K562 (cell line): Measurements from ENCODE around the gene LRRC3C. TPM values are rescaled to one million over a fixed set of nuclear protein-coding genes. Genes with fewer than 3 reads are reported as not detected.

ENCODE experiments used
- ARNT ChIP-seq, 2 experiments: fragments of 450-650 bp; IDR thresholded peaks; 2 replicates each; pipeline ENCODE4 v1.6.1; 2016; ENCODE audit warnings: mild to moderate bottlenecking in 1 of 2
- GABPB2 ChIP-seq: fragments of 250-450 bp; sonication (Bioruptor Pico); conservative IDR thresholded peaks from 2 replicates; pipeline ENCODE4 v1.5.1; 2021; ENCODE audit warnings: mild to moderate bottlenecking
- HDAC8 ChIP-seq: fragments of 450-650 bp; IDR thresholded peaks from 2 replicates; pipeline ENCODE4 v1.6.1; 2016; ENCODE audit warnings: mild to moderate bottlenecking, missing genetic modification characterization, moderate library complexity, missing compliant biosample characterization
- MTA2 ChIP-seq: fragments of 450-650 bp; IDR thresholded peaks from 2 replicates; pipeline ENCODE4 v1.6.1; 2016; ENCODE audit warnings: low read depth
- NR2F6 ChIP-seq: fragments of 450-650 bp; formaldehyde crosslinking; IDR thresholded peaks from 2 replicates; pipeline ENCODE4 v1.4.0; 2020; ENCODE audit warnings: mild to moderate bottlenecking
- PML ChIP-seq: IDR thresholded peaks from 2 replicates; pipeline ENCODE4 v1.6.1; 2012; ENCODE audit warnings: low read length, inconsistent platforms
- SRSF9 ChIP-seq: fragments of 200-400 bp; formaldehyde crosslinking; IDR thresholded peaks from 2 replicates; pipeline ENCODE4 v1.6.1; 2017; ENCODE audit warnings: low read depth, low read length, borderline replicate concordance
- ZNF316 ChIP-seq: fragments of 450-650 bp; IDR thresholded peaks from 2 replicates; pipeline ENCODE4 v1.6.1; 2016
- ZNF830 ChIP-seq: fragments of 250-450 bp; sonication (Bioruptor Pico); IDR thresholded peaks from 2 replicates; pipeline ENCODE4 v1.5.0; 2021; ENCODE audit warnings: mild to moderate bottlenecking
- polyA plus RNA-seq, 8 experiments: library from polyadenylated mRNA; depleted of rRNA in 4 of 8; stranded (reverse) in 5 of 8; unstranded in 3 of 8; fragments of >200 nt; fragmentation: Nextera tagmentation in 2 of 8; fragmentation: Illumina TruSeq in 1 of 8; extraction: Ambion mirVana in 2 of 8; extraction: Trizol in 1 of 8; gene quantifications; 2 replicates each; pipeline versions ENCODE4 v1.2.1 to v1.2.3, GENCODE V29; 2011 to 2014; ENCODE audit warnings: inconsistent platforms in 1 of 8, missing spikeins in 1 of 8
- total RNA-seq, 7 experiments: library from RNA; depleted of rRNA in 6 of 7; stranded (reverse); fragments of >200 nt in 6 of 7; fragmentation: Illumina TruSeq in 2 of 7; extraction: Trizol in 2 of 7; gene quantifications; 2 replicates each; pipeline versions ENCODE4 v1.2.1 to v1.2.3, GENCODE V29; 2011 to 2021; ENCODE audit warnings: low replicate concordance in 1 of 7
- TF ChIP-seq, protein P1 (sequence below): sonication (generic); formaldehyde crosslinking; IDR thresholded peaks from 2 replicates; pipeline ENCODE4 v1.8.1; 2023; ENCODE audit warnings: missing genetic modification reagents, mild to moderate bottlenecking, borderline replicate concordance
- TF ChIP-seq, protein P2 (sequence below): fragments of 150-350 bp; IDR thresholded peaks from 2 replicates; pipeline ENCODE4 v1.6.1; 2014; ENCODE audit warnings: low read depth, mild to moderate bottlenecking, low read length, borderline replicate concordance
- TF ChIP-seq, protein P3 (sequence below): fragments of 450-650 bp; formaldehyde crosslinking; IDR thresholded peaks from 2 replicates; pipeline ENCODE4 v1.4.0; 2022; ENCODE audit warnings: missing genetic modification characterization
- TF ChIP-seq, protein P4 (sequence below), 2 experiments: fragments of 450-650 bp in 1 of 2; sonication (generic) in 1 of 2; formaldehyde crosslinking; conservative IDR thresholded peaks; 2 replicates each; pipeline versions ENCODE4 v1.4.0 to v1.8.1; 2020 to 2022; ENCODE audit warnings: mild to moderate bottlenecking in 1 of 2, missing genetic modification reagents in 1 of 2
- TF ChIP-seq, protein P5 (sequence below): fragments of 450-650 bp; formaldehyde crosslinking; conservative IDR thresholded peaks from 2 replicates; pipeline ENCODE4 v1.4.0; 2022; ENCODE audit warnings: mild to moderate bottlenecking, missing genetic modification characterization

LRRC3C gene
- total and polyA plus RNA-seq, 9 of the 15 experiments (the other 6 are each of a cell fraction or from before 2014, with no cell fraction given) = not detected

DNA sequence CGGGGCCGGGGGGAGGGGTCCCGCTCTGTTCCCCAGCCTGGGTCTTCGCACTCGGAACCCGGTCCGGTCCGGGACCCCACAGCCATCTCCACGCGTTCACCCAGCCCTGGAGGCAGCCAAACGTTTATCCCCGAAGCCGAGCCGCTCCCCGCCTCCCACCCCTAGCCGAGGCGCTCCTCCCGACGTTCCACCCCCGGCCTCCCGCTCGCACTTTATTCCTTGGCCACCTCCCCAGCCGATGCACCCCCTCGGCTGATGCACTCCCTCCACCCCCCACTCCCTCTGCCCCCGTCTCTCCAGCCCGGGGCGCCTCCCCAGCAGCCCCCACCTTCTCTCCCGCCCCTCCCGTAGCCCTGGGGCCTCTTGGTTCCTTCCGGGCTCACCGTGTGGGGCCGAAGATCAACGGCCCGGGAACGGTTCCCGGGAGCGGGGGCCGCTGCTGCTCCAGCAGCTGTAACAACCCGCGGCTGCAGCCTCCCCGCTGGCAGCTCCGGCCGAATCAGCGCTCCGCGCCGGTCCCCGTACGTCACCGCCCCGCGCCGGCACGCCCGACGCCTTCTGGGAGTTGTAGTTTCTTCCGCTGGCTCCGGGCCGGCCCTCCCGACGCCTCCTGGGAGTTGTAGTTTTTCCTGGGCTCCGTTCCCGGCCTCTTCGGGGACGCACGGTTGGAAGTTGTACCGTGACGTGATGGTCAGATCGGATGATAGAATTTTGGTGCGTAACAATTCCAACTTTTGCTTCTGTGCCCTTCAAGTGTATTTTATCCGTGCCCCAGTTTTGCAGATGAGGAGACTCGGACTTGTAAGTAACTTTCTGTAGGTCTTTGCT lies at the start of gene LRRC3C, which contains the start of gene ORMDL3 (continued):
- TF ChIP-seq, protein P1, sequence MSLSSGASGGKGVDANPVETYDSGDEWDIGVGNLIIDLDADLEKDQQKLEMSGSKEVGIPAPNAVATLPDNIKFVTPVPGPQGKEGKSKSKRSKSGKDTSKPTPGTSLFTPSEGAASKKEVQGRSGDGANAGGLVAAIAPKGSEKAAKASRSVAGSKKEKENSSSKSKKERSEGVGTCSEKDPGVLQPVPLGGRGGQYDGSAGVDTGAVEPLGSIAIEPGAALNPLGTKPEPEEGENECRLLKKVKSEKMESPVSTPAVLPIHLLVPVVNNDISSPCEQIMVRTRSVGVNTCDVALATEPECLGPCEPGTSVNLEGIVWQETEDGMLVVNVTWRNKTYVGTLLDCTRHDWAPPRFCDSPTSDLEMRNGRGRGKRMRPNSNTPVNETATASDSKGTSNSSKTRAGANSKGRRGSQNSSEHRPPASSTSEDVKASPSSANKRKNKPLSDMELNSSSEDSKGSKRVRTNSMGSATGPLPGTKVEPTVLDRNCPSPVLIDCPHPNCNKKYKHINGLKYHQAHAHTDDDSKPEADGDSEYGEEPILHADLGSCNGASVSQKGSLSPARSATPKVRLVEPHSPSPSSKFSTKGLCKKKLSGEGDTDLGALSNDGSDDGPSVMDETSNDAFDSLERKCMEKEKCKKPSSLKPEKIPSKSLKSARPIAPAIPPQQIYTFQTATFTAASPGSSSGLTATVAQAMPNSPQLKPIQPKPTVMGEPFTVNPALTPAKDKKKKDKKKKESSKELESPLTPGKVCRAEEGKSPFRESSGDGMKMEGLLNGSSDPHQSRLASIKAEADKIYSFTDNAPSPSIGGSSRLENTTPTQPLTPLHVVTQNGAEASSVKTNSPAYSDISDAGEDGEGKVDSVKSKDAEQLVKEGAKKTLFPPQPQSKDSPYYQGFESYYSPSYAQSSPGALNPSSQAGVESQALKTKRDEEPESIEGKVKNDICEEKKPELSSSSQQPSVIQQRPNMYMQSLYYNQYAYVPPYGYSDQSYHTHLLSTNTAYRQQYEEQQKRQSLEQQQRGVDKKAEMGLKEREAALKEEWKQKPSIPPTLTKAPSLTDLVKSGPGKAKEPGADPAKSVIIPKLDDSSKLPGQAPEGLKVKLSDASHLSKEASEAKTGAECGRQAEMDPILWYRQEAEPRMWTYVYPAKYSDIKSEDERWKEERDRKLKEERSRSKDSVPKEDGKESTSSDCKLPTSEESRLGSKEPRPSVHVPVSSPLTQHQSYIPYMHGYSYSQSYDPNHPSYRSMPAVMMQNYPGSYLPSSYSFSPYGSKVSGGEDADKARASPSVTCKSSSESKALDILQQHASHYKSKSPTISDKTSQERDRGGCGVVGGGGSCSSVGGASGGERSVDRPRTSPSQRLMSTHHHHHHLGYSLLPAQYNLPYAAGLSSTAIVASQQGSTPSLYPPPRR (CRISPR knock-in tag) = no peak
- no peak for TF ChIP-seq ZNF830 (CRISPR knock-in tag)
- TF ChIP-seq, protein P2, sequence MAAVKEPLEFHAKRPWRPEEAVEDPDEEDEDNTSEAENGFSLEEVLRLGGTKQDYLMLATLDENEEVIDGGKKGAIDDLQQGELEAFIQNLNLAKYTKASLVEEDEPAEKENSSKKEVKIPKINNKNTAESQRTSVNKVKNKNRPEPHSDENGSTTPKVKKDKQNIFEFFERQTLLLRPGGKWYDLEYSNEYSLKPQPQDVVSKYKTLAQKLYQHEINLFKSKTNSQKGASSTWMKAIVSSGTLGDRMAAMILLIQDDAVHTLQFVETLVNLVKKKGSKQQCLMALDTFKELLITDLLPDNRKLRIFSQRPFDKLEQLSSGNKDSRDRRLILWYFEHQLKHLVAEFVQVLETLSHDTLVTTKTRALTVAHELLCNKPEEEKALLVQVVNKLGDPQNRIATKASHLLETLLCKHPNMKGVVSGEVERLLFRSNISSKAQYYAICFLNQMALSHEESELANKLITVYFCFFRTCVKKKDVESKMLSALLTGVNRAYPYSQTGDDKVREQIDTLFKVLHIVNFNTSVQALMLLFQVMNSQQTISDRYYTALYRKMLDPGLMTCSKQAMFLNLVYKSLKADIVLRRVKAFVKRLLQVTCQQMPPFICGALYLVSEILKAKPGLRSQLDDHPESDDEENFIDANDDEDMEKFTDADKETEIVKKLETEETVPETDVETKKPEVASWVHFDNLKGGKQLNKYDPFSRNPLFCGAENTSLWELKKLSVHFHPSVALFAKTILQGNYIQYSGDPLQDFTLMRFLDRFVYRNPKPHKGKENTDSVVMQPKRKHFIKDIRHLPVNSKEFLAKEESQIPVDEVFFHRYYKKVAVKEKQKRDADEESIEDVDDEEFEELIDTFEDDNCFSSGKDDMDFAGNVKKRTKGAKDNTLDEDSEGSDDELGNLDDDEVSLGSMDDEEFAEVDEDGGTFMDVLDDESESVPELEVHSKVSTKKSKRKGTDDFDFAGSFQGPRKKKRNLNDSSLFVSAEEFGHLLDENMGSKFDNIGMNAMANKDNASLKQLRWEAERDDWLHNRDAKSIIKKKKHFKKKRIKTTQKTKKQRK = no peak
- TF ChIP-seq, protein P3, sequence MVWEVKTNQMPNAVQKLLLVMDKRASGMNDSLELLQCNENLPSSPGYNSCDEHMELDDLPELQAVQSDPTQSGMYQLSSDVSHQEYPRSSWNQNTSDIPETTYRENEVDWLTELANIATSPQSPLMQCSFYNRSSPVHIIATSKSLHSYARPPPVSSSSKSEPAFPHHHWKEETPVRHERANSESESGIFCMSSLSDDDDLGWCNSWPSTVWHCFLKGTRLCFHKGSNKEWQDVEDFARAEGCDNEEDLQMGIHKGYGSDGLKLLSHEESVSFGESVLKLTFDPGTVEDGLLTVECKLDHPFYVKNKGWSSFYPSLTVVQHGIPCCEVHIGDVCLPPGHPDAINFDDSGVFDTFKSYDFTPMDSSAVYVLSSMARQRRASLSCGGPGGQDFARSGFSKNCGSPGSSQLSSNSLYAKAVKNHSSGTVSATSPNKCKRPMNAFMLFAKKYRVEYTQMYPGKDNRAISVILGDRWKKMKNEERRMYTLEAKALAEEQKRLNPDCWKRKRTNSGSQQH = no peak
- no peak for TF ChIP-seq GABPB2
- TF ChIP-seq ARNT (IDR thresholded peaks at IDR 0.05) = no peak
- TF ChIP-seq, protein P4, sequence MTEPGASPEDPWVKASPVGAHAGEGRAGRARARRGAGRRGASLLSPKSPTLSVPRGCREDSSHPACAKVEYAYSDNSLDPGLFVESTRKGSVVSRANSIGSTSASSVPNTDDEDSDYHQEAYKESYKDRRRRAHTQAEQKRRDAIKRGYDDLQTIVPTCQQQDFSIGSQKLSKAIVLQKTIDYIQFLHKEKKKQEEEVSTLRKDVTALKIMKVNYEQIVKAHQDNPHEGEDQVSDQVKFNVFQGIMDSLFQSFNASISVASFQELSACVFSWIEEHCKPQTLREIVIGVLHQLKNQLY (CRISPR knock-in tag; conservative IDR thresholded peaks at IDR 0.05) = no peak
- no peak for TF ChIP-seq HDAC8 (tag)
- no peak for TF ChIP-seq MTA2
- TF ChIP-seq, protein P5, sequence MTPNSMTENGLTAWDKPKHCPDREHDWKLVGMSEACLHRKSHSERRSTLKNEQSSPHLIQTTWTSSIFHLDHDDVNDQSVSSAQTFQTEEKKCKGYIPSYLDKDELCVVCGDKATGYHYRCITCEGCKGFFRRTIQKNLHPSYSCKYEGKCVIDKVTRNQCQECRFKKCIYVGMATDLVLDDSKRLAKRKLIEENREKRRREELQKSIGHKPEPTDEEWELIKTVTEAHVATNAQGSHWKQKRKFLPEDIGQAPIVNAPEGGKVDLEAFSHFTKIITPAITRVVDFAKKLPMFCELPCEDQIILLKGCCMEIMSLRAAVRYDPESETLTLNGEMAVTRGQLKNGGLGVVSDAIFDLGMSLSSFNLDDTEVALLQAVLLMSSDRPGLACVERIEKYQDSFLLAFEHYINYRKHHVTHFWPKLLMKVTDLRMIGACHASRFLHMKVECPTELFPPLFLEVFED (CRISPR knock-in tag) = no peak
- no peak for TF ChIP-seq ZNF316
- no peak for TF ChIP-seq NR2F6 (CRISPR knock-in tag)
- TF ChIP-seq PML = peak; percentile 62; the same call in 1 of the 2 replicates
- no peak for TF ChIP-seq SRSF9
